HepG2 (cell line): ENCODE data around the gene PMM2. TPM values are rescaled to one million over a fixed set of nuclear protein-coding genes. Genes with fewer than 3 reads are reported as not detected.

ENCODE experiments used
- HNF1A ChIP-seq, 2 experiments: sonication (generic) in 1 of 2; formaldehyde crosslinking in 1 of 2; IDR thresholded peaks; 2 replicates each; pipeline versions ENCODE4 v1.4.0 to v1.6.1; 2016 to 2020; ENCODE audit warnings: borderline replicate concordance in 1 of 2, low read depth in 1 of 2, mild to moderate bottlenecking in 1 of 2, missing genetic modification reagents in 1 of 2
- MEIS1 ChIP-seq: sonication (generic); formaldehyde crosslinking; IDR thresholded peaks from 2 replicates; pipeline ENCODE4 v1.9.0; 2021; ENCODE audit warnings: mild to moderate bottlenecking, missing genetic modification reagents, moderate library complexity, borderline replicate concordance
- MXD4 ChIP-seq: IDR thresholded peaks from 2 replicates; pipeline ENCODE4 v1.6.1; 2016; ENCODE audit warnings: mild to moderate bottlenecking, missing biosample characterization, missing genetic modification reagents
- SCMH1 ChIP-seq: sonication (generic); formaldehyde crosslinking; IDR thresholded peaks from 2 replicates; pipeline ENCODE4 v1.9.0; 2021; ENCODE audit warnings: missing genetic modification reagents, mild to moderate bottlenecking, borderline replicate concordance
- SP2 ChIP-seq: sonication (generic); formaldehyde crosslinking; IDR thresholded peaks from 2 replicates; pipeline ENCODE4 v1.5.1; 2020; ENCODE audit warnings: mild to moderate bottlenecking, missing genetic modification reagents
- UBTF ChIP-seq: sonication (generic); formaldehyde crosslinking; IDR thresholded peaks from 2 replicates; pipeline ENCODE4 v1.4.0; 2020; ENCODE audit warnings: mild to moderate bottlenecking, missing genetic modification reagents
- ZKSCAN5 ChIP-seq: sonication (generic); formaldehyde crosslinking; IDR thresholded peaks from 2 replicates; pipeline ENCODE4 v1.5.1; 2020; ENCODE audit warnings: mild to moderate bottlenecking, missing genetic modification reagents
- ZNF30 ChIP-seq: sonication (generic); formaldehyde crosslinking; IDR thresholded peaks from 2 replicates; pipeline ENCODE4 v1.5.0; 2020; ENCODE audit warnings: mild to moderate bottlenecking, missing genetic modification reagents
- ZNF33A ChIP-seq: sonication (generic); formaldehyde crosslinking; IDR thresholded peaks from 2 replicates; pipeline ENCODE4 v1.5.1; 2020; ENCODE audit warnings: missing genetic modification reagents, mild to moderate bottlenecking, moderate library complexity, borderline replicate concordance
- ZNF350 ChIP-seq: sonication (generic); formaldehyde crosslinking; IDR thresholded peaks from 2 replicates; pipeline ENCODE4 v1.4.0; 2020; ENCODE audit warnings: mild to moderate bottlenecking, low read depth, missing genetic modification reagents, borderline replicate concordance
- ZNF382 ChIP-seq: sonication (generic); formaldehyde crosslinking; IDR thresholded peaks from 2 replicates; pipeline ENCODE4 v1.5.0; 2020; ENCODE audit warnings: missing genetic modification reagents, mild to moderate bottlenecking, borderline replicate concordance
- ZNF784 ChIP-seq: sonication (generic); formaldehyde crosslinking; IDR thresholded peaks from 2 replicates; pipeline ENCODE4 v1.5.1; 2020; ENCODE audit warnings: missing genetic modification reagents, mild to moderate bottlenecking, borderline replicate concordance
- ZNF83 ChIP-seq: sonication (generic); formaldehyde crosslinking; IDR thresholded peaks from 2 replicates; pipeline ENCODE4 v1.4.0; 2020; ENCODE audit warnings: missing genetic modification reagents, mild to moderate bottlenecking, borderline replicate concordance
- ZSCAN31 ChIP-seq: sonication (generic); formaldehyde crosslinking; IDR thresholded peaks from 2 replicates; pipeline ENCODE4 v1.5.0; 2020; ENCODE audit warnings: low read depth, mild to moderate bottlenecking, missing genetic modification reagents
- polyA plus RNA-seq, 8 experiments: library from polyadenylated mRNA; depleted of rRNA in 3 of 8; stranded (reverse) in 7 of 8; unstranded in 1 of 8; fragments of >200 nt; fragmentation: Illumina TruSeq in 4 of 8; extraction: Trizol in 4 of 8; gene quantifications; 2 replicates each; pipeline versions ENCODE4 v1.2.1 to v1.2.3, GENCODE V29; 2011 to 2016; ENCODE audit warnings: low read depth in 4 of 8, missing spikeins in 1 of 8, mixed read lengths in 1 of 8; ENCODE audit not compliant: insufficient read depth in 1 of 8
- total RNA-seq, 5 experiments: library from RNA; depleted of rRNA; stranded (reverse); fragments of >200 nt; fragmentation: Illumina TruSeq; extraction: Trizol; gene quantifications; 2 replicates each; pipeline ENCODE4 v1.2.3, GENCODE V29; 2016; ENCODE audit warnings: low read depth in 1 of 5

Gene PMM2
- total and polyA plus RNA-seq, 2 of the 13 experiments (the other 11 are each of a cell fraction or from before 2014, with no cell fraction given), result 52.2 to 93.7 TPM

- no peak for TF ChIP-seq HNF1A (IDR thresholded peaks at IDR 0.05; ENCODE audit: low read depth)
- no peak for TF ChIP-seq HNF1A (CRISPR knock-in tag; IDR thresholded peaks at IDR 0.05; ENCODE audit: borderline replicate concordance)
- no peak for TF ChIP-seq ZSCAN31 (CRISPR knock-in tag)
- TF ChIP-seq SCMH1, result no peak
- no peak for TF ChIP-seq ZNF83 (CRISPR knock-in tag)
- TF ChIP-seq ZNF784, result no peak
- TF ChIP-seq MEIS1 (CRISPR knock-in tag), result no peak
- TF ChIP-seq MXD4 (CRISPR knock-in tag), result no peak; the same call in 1 of the 2 replicates
- no peak for TF ChIP-seq ZNF30 (CRISPR knock-in tag)
- no peak for TF ChIP-seq ZNF382 (CRISPR knock-in tag)
- no peak for TF ChIP-seq SP2 (CRISPR knock-in tag)
- no peak for TF ChIP-seq UBTF (CRISPR knock-in tag)
- TF ChIP-seq ZKSCAN5 (CRISPR knock-in tag), result no peak
- no peak for TF ChIP-seq ZNF33A (CRISPR knock-in tag)
- TF ChIP-seq ZNF350, result no peak
Observed at GRCh38 chr16:8798535-8799157, 1.0 kb downstream of the PMM2 start (continued).
